MG63 (cell line): ENCODE data around the gene SCD5. TPM values are rescaled to one million over a fixed set of nuclear protein-coding genes. Genes with fewer than 3 reads are reported as not detected.

ENCODE experiments used
- DNase-seq: peaks from one replicate; pipeline ENCODE4 v3.0.0-alpha.2; 2020
- H3K27me3 ChIP-seq: fragments of 250-450 bp; sonication (Bioruptor Pico); 2 replicates; pipeline ENCODE4 v1.5.1; 2020; ENCODE audit warnings: mild to moderate bottlenecking, moderate library complexity
- H3K36me3 ChIP-seq: fragments of 250-450 bp; sonication (Bioruptor Pico); 2 replicates; pipeline ENCODE4 v1.5.1; 2020; ENCODE audit warnings: mild to moderate bottlenecking, moderate library complexity
- H3K4me3 ChIP-seq: fragments of 250-450 bp; sonication (Bioruptor Pico); 2 replicates; pipeline ENCODE4 v1.5.1; 2020; ENCODE audit warnings: mild to moderate bottlenecking, moderate library complexity
- H3K9me3 ChIP-seq: fragments of 250-450 bp; sonication (Bioruptor Pico); 2 replicates; pipeline ENCODE4 v1.5.1; 2020; ENCODE audit warnings: mild to moderate bottlenecking, moderate library complexity
- total RNA-seq: library from RNA; depleted of rRNA; stranded (reverse); fragments of >200 nt; shearing (Covaris generic); gene quantifications from 2 replicates; pipeline ENCODE4 v1.2.3, GENCODE V29; 2014; ENCODE audit warnings: low replicate concordance

SCD5 gene
- total RNA-seq, 1 experiment from 2014 or later, result 2.9 TPM

- no peaks in the 10 kb centered on the region for H3K27me3 ChIP-seq
Observed at GRCh38 chr4:82748810-82749470, 49.7 kb downstream of the SCD5 start.

GRCh38 chr4:82747686-82748575, 50.7 kb downstream of the SCD5 start:
- Histone ChIP-seq H3K27me3 (no peaks in the 10 kb centered on the region), H3K4me3 (no peak overlapping the region), H3K9me3 (no peaks in the 10 kb centered on the region), H3K36me3 (no peaks in the 10 kb centered on the region)
- DNase-seq, result no peak

More at GRCh38 chr4:82748810-82749470, 49.7 kb downstream of the SCD5 start:
- Histone ChIP-seq H3K9me3 (no peaks in the 10 kb centered on the region), H3K4me3 (no peak overlapping the region), H3K36me3 (no peaks in the 10 kb centered on the region)
- DNase-seq, result no peak

GRCh38 chr4:82746705-82747574, 51.7 kb downstream of the SCD5 start:
- no peaks in the 10 kb centered on the region for H3K9me3 ChIP-seq
- H3K36me3 ChIP-seq, result no peaks in the 10 kb centered on the region
- no peak overlapping the region for H3K4me3 ChIP-seq
- no peaks in the 10 kb centered on the region for H3K27me3 ChIP-seq
- DNase-seq, result no peak

- no peaks in the 10 kb centered on the region for H3K9me3 ChIP-seq
- no peak overlapping the region for H3K4me3 ChIP-seq
- no peaks in the 10 kb centered on the region for H3K36me3 ChIP-seq
- no peaks in the 10 kb centered on the region for H3K27me3 ChIP-seq
- no peak for DNase-seq
Observed at GRCh38 chr4:82745173-82745842, 53.3 kb downstream of the SCD5 start.

GRCh38 chr4:82744284-82744968, 54.2 kb downstream of the SCD5 start:
- H3K36me3 ChIP-seq, result no peaks in the 10 kb centered on the region
- DNase-seq, result no peak
- H3K27me3 ChIP-seq, result no peaks in the 10 kb centered on the region
- no peak overlapping the region for H3K4me3 ChIP-seq
- H3K9me3 ChIP-seq, result no peaks in the 10 kb centered on the region

GRCh38 chr4:82741188-82741587, 57.4 kb downstream of the SCD5 start:
- no peak for DNase-seq
- H3K27me3 ChIP-seq, result no peaks in the 10 kb centered on the region
- no peak overlapping the region for H3K4me3 ChIP-seq
- no peaks in the 10 kb centered on the region for H3K9me3 ChIP-seq
- no peaks in the 10 kb centered on the region for H3K36me3 ChIP-seq

- DNase-seq, result peak; percentile 53
- Histone ChIP-seq H3K9me3 (no peaks in the 10 kb centered on the region), H3K36me3 (no peaks in the 10 kb centered on the region), H3K27me3 (no peaks in the 10 kb centered on the region), H3K4me3 (no peak overlapping the region)
Observed at GRCh38 chr4:82739287-82740190, 59.1 kb downstream of the SCD5 start.

- H3K4me3 ChIP-seq, result no peak overlapping the region
- no peaks in the 10 kb centered on the region for H3K36me3 ChIP-seq
- H3K27me3 ChIP-seq, result no peaks in the 10 kb centered on the region
- no peaks in the 10 kb centered on the region for H3K9me3 ChIP-seq
- DNase-seq, result no peak
Observed at GRCh38 chr4:82737354-82737753, 61.2 kb downstream of the SCD5 start.

- no peaks in the 10 kb centered on the region for H3K27me3 ChIP-seq
- H3K36me3 ChIP-seq, result no peaks in the 10 kb centered on the region
- no peak overlapping the region for H3K4me3 ChIP-seq
- H3K9me3 ChIP-seq, result no peaks in the 10 kb centered on the region
- DNase-seq, result no peak
Observed at GRCh38 chr4:82733636-82734035, 65.0 kb downstream of the SCD5 start.

- Histone ChIP-seq H3K27me3 (no peaks in the 10 kb centered on the region), H3K9me3 (no peaks in the 10 kb centered on the region), H3K36me3 (no peaks in the 10 kb centered on the region), H3K4me3 (no peak overlapping the region)
- DNase-seq, result no peak
Observed at GRCh38 chr4:82728301-82728700, 70.3 kb downstream of the SCD5 start.

- H3K4me3 ChIP-seq, result no peak overlapping the region
- H3K36me3 ChIP-seq, result no peaks in the 10 kb centered on the region
- H3K27me3 ChIP-seq, result no peaks in the 10 kb centered on the region
- no peaks in the 10 kb centered on the region for H3K9me3 ChIP-seq
- DNase-seq, result no peak
Observed at GRCh38 chr4:82726596-82726995, 72.0 kb downstream of the SCD5 start.

GRCh38 chr4:82721819-82722423, 76.7 kb downstream of the SCD5 start:
- no peak overlapping the region for H3K4me3 ChIP-seq
- no peaks in the 10 kb centered on the region for H3K9me3 ChIP-seq
- DNase-seq, result no peak
- no peaks in the 10 kb centered on the region for H3K27me3 ChIP-seq
- no peaks in the 10 kb centered on the region for H3K36me3 ChIP-seq

GRCh38 chr4:82718162-82718940, 80.2 kb downstream of the SCD5 start:
- no peaks in the 10 kb centered on the region for H3K36me3 ChIP-seq
- no peak for DNase-seq
- no peak overlapping the region for H3K4me3 ChIP-seq
- H3K27me3 ChIP-seq, result no peaks in the 10 kb centered on the region
- H3K9me3 ChIP-seq, result no peaks in the 10 kb centered on the region
